NCI-H748 treated with DMSO at 0.1 percent for 48 hours (cell line): Measurements from ENCODE around the gene FSD1L.
"Not testable (repeated sequence)": the region's sequence is repeated elsewhere in the genome, so short reads cannot be mapped to it uniquely, and the experiment has no call there.

Experiments
- DNase-seq: peaks from one replicate; lab custom pipeline; 2025; lab: John Stamatoyannopoulos, UW

Gene FSD1L

GRCh38 chr9:105485131-105485530 is 37.3 kb downstream of the FSD1L start:
- DNase-seq = no peak

- no peak for DNase-seq
These were observed 49.0 kb downstream of the FSD1L start for GRCh38 chr9:105496826-105497225.

- DNase-seq = no peak
These were observed 49.9 kb downstream of the FSD1L start for GRCh38 chr9:105497704-105498103.

GRCh38 chr9:105500108-105500766 is 52.4 kb downstream of the FSD1L start:
- DNase-seq = no peak

GRCh38 chr9:105501414-105501813 is 53.6 kb downstream of the FSD1L start:
- no peak for DNase-seq

DNA sequence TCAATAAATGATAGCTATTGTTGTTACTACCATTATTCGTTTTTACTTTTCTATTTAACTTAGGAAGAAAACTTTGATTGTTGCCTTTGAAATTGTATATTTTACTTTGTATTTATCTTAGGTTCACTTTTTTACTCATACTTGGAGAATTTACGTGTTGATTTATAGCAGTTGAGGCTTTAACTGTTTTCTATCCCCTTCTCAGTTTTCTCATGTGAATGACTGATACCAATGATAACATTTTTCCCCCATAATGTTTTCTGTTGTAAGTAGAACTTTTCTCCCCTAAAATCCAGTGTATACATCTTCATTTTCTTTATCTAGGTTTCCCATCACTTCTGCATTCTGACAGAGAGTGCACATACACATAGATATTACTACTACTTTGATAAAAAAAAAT is 54.4 kb downstream of the FSD1L start:
- DNase-seq = no peak

GRCh38 chr9:105503881-105504280 is 56.0 kb downstream of the FSD1L start:
- DNase-seq = no peak

DNA sequence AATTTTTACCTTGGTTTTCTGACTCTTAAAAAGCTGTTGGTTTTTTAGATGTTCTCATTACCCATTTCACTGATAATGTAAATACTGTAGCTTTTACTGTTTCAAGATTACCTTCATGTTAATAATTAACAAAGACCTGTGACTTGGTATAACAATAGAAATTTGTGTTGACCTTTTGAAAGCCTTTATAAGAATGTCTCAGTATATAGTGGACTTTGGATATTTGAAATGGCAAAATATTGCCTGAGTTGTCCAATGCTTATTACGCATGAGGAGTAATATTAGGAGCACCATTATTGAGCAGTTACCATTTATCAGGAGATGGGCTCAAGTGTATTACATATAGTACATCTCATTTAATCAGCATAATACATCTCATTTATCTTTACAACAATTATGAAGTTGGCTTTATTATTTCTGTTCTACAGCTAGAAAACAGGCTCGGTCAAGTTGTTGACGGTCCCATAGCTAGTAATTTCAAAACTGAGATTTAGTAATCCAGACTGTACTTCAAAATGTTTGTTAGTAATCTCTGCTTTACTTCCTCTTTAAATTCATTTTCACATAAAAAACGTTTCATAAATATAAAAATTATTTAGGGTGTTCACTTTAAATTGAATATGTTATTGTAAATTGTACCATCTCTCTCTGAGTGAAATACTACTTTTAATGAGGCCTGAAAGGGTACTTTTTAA is 59.4 kb downstream of the FSD1L start:
- DNase-seq = no peak

GRCh38 chr9:105508530-105508929 is 60.7 kb downstream of the FSD1L start:
- no peak for DNase-seq

DNA sequence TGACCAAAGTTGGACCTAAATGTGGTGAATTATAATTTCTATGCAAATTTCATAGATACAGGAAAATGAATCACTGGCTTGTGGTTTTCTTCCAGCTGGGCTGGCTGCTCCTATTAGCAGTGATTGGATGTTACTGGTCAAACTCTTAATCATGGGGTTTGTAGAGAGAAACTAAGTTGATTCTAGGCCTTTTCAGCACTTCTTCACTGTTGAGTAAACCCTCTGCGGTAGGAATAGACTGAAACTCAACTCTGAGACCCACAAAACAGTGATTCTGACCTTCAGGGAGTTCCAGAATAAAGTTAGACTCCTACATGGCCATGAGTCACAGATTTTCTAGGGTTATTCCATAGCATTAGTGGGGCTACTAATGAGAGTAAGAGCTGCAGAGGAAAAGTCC is 62.2 kb downstream of the FSD1L start:
- DNase-seq = no peak

DNA sequence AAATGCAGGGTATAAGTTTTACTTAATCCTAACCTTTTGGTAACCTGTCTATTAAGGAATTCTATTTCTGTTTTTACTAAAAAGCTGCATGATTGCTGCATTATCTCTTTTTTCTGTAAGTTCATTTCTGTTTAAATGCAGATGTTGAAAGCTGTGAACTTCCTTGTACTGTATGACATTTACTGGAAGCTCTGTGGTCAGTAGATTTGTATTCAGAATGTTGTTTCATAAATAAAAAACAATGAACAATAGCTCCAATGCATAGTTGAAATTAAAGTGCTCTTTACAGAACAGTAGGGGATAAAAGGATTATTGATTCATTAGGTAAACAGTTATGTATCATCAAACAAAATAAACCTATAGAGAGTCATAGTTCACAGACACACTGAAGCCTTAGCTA is 63.6 kb downstream of the FSD1L start:
- no peak for DNase-seq

- no peak for DNase-seq
These were observed 68.1 kb downstream of the FSD1L start for GRCh38 chr9:105515811-105516413.

- not testable (repeated sequence) for DNase-seq
These were observed 72.0 kb downstream of the FSD1L start for GRCh38 chr9:105519710-105520369.

- not testable (repeated sequence) for DNase-seq
These were observed 73.2 kb downstream of the FSD1L start for GRCh38 chr9:105520992-105521391.

- not testable (repeated sequence) for DNase-seq
These were observed 75.0 kb downstream of the FSD1L start for GRCh38 chr9:105522618-105523385.

- no peak for DNase-seq
These were observed 83.7 kb downstream of the FSD1L start for GRCh38 chr9:105531530-105531929.

GRCh38 chr9:105535920-105536668 is 88.3 kb downstream of the FSD1L start:
- no peak for DNase-seq

GRCh38 chr9:105539452-105539851 is 91.6 kb downstream of the FSD1L start:
- DNase-seq = no peak

DNA sequence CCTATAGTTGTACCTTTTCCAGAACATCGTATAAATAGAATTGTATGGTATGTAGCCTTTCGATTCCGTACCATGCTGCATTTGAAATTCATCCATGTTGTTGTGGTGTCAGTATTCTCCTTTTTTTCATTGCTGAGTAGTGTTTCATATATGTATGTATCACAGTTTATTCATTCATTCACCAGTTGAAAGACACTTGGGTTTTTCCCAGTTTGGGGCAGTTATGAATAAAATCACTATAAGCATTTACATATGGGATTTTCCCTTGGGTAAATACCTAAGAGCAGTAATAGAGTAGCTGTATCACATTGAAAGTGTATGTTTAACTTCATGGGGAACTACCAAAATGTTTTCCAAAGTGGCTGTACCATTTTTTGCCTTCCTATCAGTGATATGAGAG is 94.0 kb downstream of the FSD1L start:
- DNase-seq = no peak

GRCh38 chr9:105554042-105554441 is 106.2 kb downstream of the FSD1L start:
- no peak for DNase-seq
